SU-DHL-6 (cell line): ENCODE results near the gene PHIP.

Source experiments
- H2AFZ ChIP-seq: fragments of 200-600 bp; sonication (generic); 2 replicates; pipeline ENCODE4 v1.6.1; 2014; ENCODE audit warnings: low read depth, mild to moderate bottlenecking, moderate library complexity, mixed read lengths, antibody characterized with exemption, low read length; ENCODE audit not compliant: severe bottlenecking
- H3F3A ChIP-seq: fragments of 200-600 bp; shearing (Covaris generic); 2 replicates; pipeline ENCODE4 v1.6.0; 2016; ENCODE audit warnings: antibody characterized with exemption, mild to moderate bottlenecking; ENCODE audit not compliant: insufficient read depth
- H3K27ac ChIP-seq: fragments of 200-600 bp; sonication (generic); 2 replicates; pipeline ENCODE4 v1.5.1; 2016; ENCODE audit warnings: low read depth, mild to moderate bottlenecking, low read length, moderate library complexity, mixed read lengths
- H3K27me3 ChIP-seq: fragments of 200-600 bp; sonication (generic), shearing (Covaris generic); 2 replicates; pipeline ENCODE4 v1.6.0; 2014; ENCODE audit warnings: mild to moderate bottlenecking, low read length
- H3K36me3 ChIP-seq: fragments of 200-600 bp; sonication (generic); 2 replicates; pipeline ENCODE4 v1.6.1; 2014; ENCODE audit warnings: mild to moderate bottlenecking, low read length, mixed read lengths
- H3K4me2 ChIP-seq: fragments of 300-600, 200-600 bp; shearing (Covaris generic), sonication (generic); 2 replicates; pipeline ENCODE4 v1.6.0; 2014; ENCODE audit warnings: low read length, low read depth, mild to moderate bottlenecking; ENCODE audit not compliant: poor library complexity, severe bottlenecking
- H3K4me3 ChIP-seq: fragments of 200-600 bp; sonication (generic); 2 replicates; pipeline ENCODE4 v1.5.1; 2014; ENCODE audit warnings: antibody characterized with exemption, low read length, mild to moderate bottlenecking, mixed read lengths; ENCODE audit not compliant: insufficient read depth, poor library complexity, severe bottlenecking
- H3K79me2 ChIP-seq: fragments of 200-600 bp; sonication (generic); 2 replicates; pipeline ENCODE4 v1.6.1; 2014; ENCODE audit warnings: mild to moderate bottlenecking, low read length, moderate library complexity; ENCODE audit not compliant: insufficient read depth
- H3K9ac ChIP-seq: fragments of 200-600 bp; sonication (generic); 2 replicates; pipeline ENCODE4 v1.7.0; 2014; ENCODE audit warnings: mild to moderate bottlenecking, low read length
- H3K9me2 ChIP-seq: fragments of 200-600 bp; sonication (generic); replicated peaks from 2 replicates; pipeline ENCODE4 v1.6.1; 2014; ENCODE audit warnings: low read length; ENCODE audit not compliant: insufficient read depth
- H3K9me3 ChIP-seq: fragments of 200-600 bp; sonication (generic); 2 replicates; pipeline ENCODE4 v1.6.1; 2014; ENCODE audit warnings: low read length, mixed read lengths; ENCODE audit not compliant: insufficient read depth
- H4K20me1 ChIP-seq: fragments of 200-600 bp; sonication (generic); 2 replicates; pipeline ENCODE4 v1.6.1; 2014; ENCODE audit warnings: low read depth, mild to moderate bottlenecking, antibody characterized with exemption, low read length, moderate library complexity, mixed read lengths
- EZH2phosphoT487 ChIP-seq: fragments of 200-600 bp; sonication (generic), shearing (Covaris generic); conservative IDR thresholded peaks from 2 replicates; pipeline ENCODE4 v1.6.1; 2018; ENCODE audit warnings: mild to moderate bottlenecking, antibody characterized with exemption, low read length, moderate library complexity, mixed read lengths
- TF ChIP-seq, protein P1 (sequence below): fragments of 200-600 bp; sonication (generic); IDR thresholded peaks from one replicate; pipeline ENCODE4 v1.5.1; 2017; ENCODE audit warnings: antibody characterized with exemption, mild to moderate bottlenecking, low read length, moderate library complexity; ENCODE audit not compliant: insufficient read depth, poor library complexity, severe bottlenecking

Gene PHIP

DNA sequence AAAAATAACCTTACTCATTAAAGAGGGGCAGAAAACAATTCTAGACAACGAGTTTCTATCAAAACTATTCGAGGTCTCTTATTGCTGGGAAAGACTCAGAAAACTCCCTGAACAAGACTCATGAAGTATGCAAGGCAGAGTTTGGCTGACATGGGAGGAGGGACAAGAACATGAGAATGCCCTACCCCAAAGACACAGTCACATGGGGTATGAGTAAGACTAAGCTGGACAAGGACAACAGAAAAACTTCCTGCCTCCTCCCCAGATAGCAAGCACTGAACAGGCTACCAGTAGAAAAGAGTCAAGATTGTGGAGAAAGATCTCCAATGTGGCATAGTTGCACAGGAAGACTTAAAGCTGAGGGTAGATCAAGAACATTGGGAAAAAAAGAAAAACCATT, 39.7 kb upstream of the PHIP start:
- Histone ChIP-seq H3K4me3 (no peak overlapping the region), H3K27me3 (no peaks in the 10 kb centered on the region), H3K9ac (no peak overlapping the region), H2AFZ (no peak overlapping the region), H3K9me2 (no peaks in the 10 kb centered on the region), H3K79me2 (no peaks in the 10 kb centered on the region), H3K4me2 (no peak overlapping the region), H4K20me1 (no peaks in the 10 kb centered on the region), H3K9me3 (no peaks in the 10 kb centered on the region), H3K27ac (no peak overlapping the region), H3K36me3 (no peaks in the 10 kb centered on the region; the same call in 1 of the 2 replicates), H3F3A (no peaks in the 10 kb centered on the region)
- TF ChIP-seq EZH2phosphoT487: no peak
- TF ChIP-seq, protein P1, sequence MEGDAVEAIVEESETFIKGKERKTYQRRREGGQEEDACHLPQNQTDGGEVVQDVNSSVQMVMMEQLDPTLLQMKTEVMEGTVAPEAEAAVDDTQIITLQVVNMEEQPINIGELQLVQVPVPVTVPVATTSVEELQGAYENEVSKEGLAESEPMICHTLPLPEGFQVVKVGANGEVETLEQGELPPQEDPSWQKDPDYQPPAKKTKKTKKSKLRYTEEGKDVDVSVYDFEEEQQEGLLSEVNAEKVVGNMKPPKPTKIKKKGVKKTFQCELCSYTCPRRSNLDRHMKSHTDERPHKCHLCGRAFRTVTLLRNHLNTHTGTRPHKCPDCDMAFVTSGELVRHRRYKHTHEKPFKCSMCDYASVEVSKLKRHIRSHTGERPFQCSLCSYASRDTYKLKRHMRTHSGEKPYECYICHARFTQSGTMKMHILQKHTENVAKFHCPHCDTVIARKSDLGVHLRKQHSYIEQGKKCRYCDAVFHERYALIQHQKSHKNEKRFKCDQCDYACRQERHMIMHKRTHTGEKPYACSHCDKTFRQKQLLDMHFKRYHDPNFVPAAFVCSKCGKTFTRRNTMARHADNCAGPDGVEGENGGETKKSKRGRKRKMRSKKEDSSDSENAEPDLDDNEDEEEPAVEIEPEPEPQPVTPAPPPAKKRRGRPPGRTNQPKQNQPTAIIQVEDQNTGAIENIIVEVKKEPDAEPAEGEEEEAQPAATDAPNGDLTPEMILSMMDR: no peak

DNA sequence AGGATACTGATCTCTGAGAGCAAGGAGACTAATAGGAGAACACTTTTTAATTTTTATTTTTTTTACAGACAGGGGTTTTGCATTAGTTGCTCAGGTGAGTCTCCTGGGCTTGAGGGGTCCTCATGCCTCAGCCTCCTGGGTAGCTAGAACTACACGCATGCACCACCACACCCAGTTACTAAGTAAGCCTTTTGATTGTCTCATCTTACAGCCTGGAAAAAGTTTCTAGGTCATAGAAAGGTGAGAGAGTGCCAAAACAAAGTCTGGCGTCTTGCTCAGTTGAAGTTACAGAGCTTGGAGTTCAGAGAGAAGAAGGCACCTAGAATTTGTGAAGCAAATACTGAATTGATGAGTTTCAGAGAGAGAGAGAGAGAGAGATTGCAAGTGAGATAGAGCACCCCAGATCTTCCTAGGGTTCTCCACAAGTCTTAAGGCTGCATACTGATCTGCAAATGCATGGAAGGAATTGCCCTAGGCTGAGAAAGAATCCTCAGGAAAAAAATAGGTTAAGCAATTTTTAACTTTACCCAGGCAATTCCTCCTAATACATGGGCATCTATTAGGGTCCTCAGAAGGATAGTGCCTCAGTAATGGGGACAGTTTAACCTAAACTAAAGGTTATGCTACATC, 37.6 kb upstream of the PHIP start:
- Histone ChIP-seq H3K4me2 (no peak overlapping the region), H3K4me3 (no peak overlapping the region), H4K20me1 (no peaks in the 10 kb centered on the region), H3K27me3 (no peaks in the 10 kb centered on the region), H3K9me2 (no peaks in the 10 kb centered on the region), H3K36me3 (no peaks in the 10 kb centered on the region), H3K9ac (no peak overlapping the region), H3K79me2 (no peaks in the 10 kb centered on the region), H3K27ac (no peak overlapping the region), H2AFZ (no peak overlapping the region), H3F3A (no peaks in the 10 kb centered on the region), H3K9me3 (no peaks in the 10 kb centered on the region)
- TF ChIP-seq, protein P1: no peak
- no peak for TF ChIP-seq EZH2phosphoT487

DNA sequence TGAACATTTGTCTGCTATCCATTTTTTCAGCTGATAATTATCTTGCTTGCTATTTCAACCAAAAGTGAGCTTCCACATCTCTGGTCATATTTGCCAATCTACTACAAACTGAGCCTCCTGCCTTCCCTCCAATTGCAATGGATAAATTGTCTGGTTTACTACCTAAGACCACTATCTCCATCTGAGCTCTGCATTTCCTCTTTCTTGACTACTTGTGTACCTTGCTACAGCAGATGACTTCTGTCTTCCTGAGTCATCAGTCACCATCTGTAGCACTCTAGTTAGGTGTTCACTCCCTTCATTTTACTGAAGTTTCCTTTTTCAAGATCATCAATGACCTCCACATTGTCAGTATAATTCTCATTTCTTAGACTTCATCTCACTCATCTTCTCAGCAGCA, 33.5 kb upstream of the PHIP start:
- H3K9ac ChIP-seq: no peak overlapping the region
- H3K27me3 ChIP-seq: no peaks in the 10 kb centered on the region
- no peak overlapping the region for H2AFZ ChIP-seq
- no peaks in the 10 kb centered on the region for H3K9me3 ChIP-seq
- no peaks in the 10 kb centered on the region for H3K79me2 ChIP-seq
- no peaks in the 10 kb centered on the region for H3K9me2 ChIP-seq
- H3K36me3 ChIP-seq: no peaks in the 10 kb centered on the region
- no peaks in the 10 kb centered on the region for H4K20me1 ChIP-seq
- H3K4me2 ChIP-seq: no peak overlapping the region
- no peak overlapping the region for H3K27ac ChIP-seq
- TF ChIP-seq, protein P1: no peak
- no peak for TF ChIP-seq EZH2phosphoT487
- no peak overlapping the region for H3K4me3 ChIP-seq
- H3F3A ChIP-seq: no peaks in the 10 kb centered on the region

DNA sequence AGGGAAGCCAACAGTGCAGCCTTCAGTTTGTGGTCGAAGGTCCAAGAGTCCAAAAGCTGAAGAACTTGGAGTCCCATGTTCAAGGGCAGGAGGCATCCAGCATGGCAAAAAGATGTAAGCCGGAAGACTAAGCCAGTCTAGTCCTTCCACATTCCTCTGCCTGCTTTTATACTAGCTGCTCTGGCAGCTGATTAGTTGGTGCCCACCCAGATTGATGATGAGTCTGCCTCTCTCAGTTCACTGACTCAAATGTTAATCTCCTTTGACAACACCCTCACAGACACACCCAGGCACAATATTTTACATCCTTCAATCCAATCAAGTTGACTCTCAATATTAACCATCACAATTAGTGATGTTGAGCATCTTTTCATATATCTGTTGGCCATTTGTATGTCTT, 23.1 kb upstream of the PHIP start:
- H4K20me1 ChIP-seq: no peaks in the 10 kb centered on the region
- no peaks in the 10 kb centered on the region for H3K79me2 ChIP-seq
- H3K4me2 ChIP-seq: no peak overlapping the region
- no peaks in the 10 kb centered on the region for H3F3A ChIP-seq
- H3K27ac ChIP-seq: no peak overlapping the region
- H3K9me2 ChIP-seq: no peaks in the 10 kb centered on the region
- H3K9ac ChIP-seq: no peak overlapping the region
- no peak overlapping the region for H2AFZ ChIP-seq
- H3K36me3 ChIP-seq: no peaks in the 10 kb centered on the region
- H3K4me3 ChIP-seq: no peak overlapping the region
- 0 out of 2 replicates have a peak, but pooled peaks cover 4% of the 10 kb centered on the region for H3K27me3 ChIP-seq
- H3K9me3 ChIP-seq: no peaks in the 10 kb centered on the region
- TF ChIP-seq, protein P1: no peak
- TF ChIP-seq EZH2phosphoT487: no peak
